A673 (cell line): ENCODE measurements around the gene PBX1.

ENCODE experiments used
- CTCF ChIP-seq: fragments of 300-800, 200-600 bp; sonication (generic); conservative IDR thresholded peaks from 2 replicates; pipeline ENCODE4 v1.5.1; 2017; ENCODE audit warnings: low read depth, mild to moderate bottlenecking, antibody characterized with exemption, low read length, moderate library complexity, mixed read lengths
- EZH2 ChIP-seq: fragments of 200-600 bp; sonication (generic); IDR thresholded peaks from 2 replicates; pipeline ENCODE4 v1.6.1; 2017; ENCODE audit warnings: borderline replicate concordance, low read depth, mild to moderate bottlenecking, mixed read lengths, antibody characterized with exemption, low read length; ENCODE audit not compliant: poor library complexity, severe bottlenecking

- TF ChIP-seq CTCF = no peak
- TF ChIP-seq EZH2 = no peak
Observed at GRCh38 chr1:164702664-164703063, 143.7 kb downstream of the PBX1 start.
